Neural cell (in vitro differentiated cells): ENCODE data around the gene SYT6.

Experiments
- EP300 ChIP-seq: fragments of 450-650 bp; conservative IDR thresholded peaks from 2 replicates; pipeline ENCODE4 v1.6.1; 2014; ENCODE audit warnings: antibody characterized with exemption, mild to moderate bottlenecking, moderate library complexity; ENCODE audit not compliant: poor library complexity, severe bottlenecking
- EZH2 ChIP-seq: fragments of 200-600, 300-800 bp; shearing (Covaris generic), sonication (generic); IDR thresholded peaks from 2 replicates; pipeline ENCODE4 v1.6.1; 2014; ENCODE audit warnings: antibody characterized with exemption, low read length, borderline replicate concordance, mild to moderate bottlenecking; ENCODE audit not compliant: insufficient read depth, poor library complexity, severe bottlenecking
- RAD21 ChIP-seq: fragments of 450-650 bp; conservative IDR thresholded peaks from 2 replicates; pipeline ENCODE4 v1.6.1; 2014; ENCODE audit warnings: antibody characterized with exemption, mild to moderate bottlenecking, moderate library complexity
- SMC3 ChIP-seq: fragments of 450-650 bp; conservative IDR thresholded peaks from 2 replicates; pipeline ENCODE4 v1.6.1; 2014; ENCODE audit warnings: antibody characterized with exemption, mild to moderate bottlenecking, moderate library complexity; ENCODE audit not compliant: poor library complexity
- TF ChIP-seq, protein P1 (sequence below): fragments of 450-650 bp; IDR thresholded peaks from 2 replicates; pipeline ENCODE4 v1.5.1; 2014; ENCODE audit warnings: antibody characterized with exemption, mild to moderate bottlenecking, moderate library complexity; ENCODE audit not compliant: poor library complexity, severe bottlenecking

DNA sequence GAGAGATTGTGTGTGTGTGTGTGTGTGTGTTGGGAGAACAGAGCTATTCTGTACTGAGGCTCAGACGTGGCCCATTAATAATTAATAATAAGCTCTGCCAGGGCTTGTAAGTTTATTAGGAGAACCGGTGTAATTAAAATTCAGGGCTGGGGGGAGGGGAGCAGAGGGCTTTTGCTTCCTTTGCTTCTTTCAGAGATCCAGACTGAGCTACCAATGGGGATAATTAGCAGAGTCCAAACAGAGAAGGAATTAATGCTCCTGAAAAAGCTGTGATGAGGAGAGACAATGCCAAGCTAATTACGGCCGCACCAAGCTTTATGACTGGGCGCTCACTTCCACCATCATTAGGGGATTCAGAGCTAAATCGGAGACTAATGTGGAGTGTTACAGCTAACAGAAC, 4.5 kb downstream of the SYT6 start:
- TF ChIP-seq EP300 (no peak), RAD21 (no peak), EZH2 (no peak), SMC3 (no peak)
- TF ChIP-seq, protein P1, sequence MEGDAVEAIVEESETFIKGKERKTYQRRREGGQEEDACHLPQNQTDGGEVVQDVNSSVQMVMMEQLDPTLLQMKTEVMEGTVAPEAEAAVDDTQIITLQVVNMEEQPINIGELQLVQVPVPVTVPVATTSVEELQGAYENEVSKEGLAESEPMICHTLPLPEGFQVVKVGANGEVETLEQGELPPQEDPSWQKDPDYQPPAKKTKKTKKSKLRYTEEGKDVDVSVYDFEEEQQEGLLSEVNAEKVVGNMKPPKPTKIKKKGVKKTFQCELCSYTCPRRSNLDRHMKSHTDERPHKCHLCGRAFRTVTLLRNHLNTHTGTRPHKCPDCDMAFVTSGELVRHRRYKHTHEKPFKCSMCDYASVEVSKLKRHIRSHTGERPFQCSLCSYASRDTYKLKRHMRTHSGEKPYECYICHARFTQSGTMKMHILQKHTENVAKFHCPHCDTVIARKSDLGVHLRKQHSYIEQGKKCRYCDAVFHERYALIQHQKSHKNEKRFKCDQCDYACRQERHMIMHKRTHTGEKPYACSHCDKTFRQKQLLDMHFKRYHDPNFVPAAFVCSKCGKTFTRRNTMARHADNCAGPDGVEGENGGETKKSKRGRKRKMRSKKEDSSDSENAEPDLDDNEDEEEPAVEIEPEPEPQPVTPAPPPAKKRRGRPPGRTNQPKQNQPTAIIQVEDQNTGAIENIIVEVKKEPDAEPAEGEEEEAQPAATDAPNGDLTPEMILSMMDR: no peak
